GM21367 (cell line): ENCODE data around the gene MYH15.

Experiments used
- ATAC-seq: cut with Tn5 transposase; IDR thresholded peaks from one replicate; pipeline ENCODE4 v1.9.1; 2021; ENCODE audit not compliant: unreplicated experiment

The MYH15 gene

DNA sequence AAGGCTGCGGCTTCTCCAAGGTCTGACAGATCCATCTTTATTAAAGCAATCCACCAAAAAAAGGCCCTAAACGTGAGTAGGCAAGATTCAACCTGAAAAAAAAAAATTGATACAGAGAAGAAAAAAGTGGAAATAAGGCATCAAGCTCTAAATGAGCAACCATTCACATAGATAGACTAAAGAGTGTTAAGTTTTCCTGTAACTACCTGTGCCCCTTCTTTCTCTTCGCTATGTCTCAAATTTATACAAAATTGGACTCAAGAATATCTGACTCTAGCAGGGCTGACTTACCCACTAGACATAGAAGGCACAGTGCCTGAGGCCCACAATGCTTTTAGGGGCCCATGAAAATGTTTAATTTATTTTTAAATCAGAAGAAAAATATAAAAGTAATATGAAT is at the start of gene MYH15:
Gene MYH15, minus strand, starts transcription at position 101 of the 400 bp plus-strand sequence. Its CDS starts 66 bp downstream, at position 35.
- no peak for ATAC-seq

DNA sequence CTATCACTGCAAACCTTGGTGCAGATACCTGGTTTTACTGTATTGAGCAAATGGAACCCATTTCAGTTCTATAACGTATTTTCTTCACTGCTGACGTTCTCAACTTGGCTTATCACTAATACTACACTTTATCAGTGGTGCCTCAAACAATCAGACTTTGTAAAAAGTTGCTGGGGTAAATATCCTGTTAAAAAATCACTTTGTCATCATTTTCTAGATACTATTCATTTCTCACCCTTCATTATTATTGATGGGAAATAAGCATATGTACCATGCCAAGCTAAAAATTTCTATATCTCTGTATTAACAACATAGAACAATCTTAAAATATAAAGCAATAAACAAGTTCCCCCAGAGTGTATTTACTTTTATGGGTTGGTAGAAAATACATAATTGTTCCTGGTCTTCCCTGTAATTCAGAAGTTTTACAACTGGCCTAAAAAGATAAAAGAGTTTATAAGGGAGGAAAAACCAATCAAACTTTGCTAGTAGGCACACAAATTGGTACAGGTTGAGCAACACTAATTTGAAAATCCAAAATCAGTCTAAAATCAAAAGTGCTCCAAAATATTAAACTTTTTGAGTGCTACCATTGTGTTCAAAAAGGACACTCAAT is 45.7 kb upstream of the MYH15 start:
- no peak for ATAC-seq

DNA sequence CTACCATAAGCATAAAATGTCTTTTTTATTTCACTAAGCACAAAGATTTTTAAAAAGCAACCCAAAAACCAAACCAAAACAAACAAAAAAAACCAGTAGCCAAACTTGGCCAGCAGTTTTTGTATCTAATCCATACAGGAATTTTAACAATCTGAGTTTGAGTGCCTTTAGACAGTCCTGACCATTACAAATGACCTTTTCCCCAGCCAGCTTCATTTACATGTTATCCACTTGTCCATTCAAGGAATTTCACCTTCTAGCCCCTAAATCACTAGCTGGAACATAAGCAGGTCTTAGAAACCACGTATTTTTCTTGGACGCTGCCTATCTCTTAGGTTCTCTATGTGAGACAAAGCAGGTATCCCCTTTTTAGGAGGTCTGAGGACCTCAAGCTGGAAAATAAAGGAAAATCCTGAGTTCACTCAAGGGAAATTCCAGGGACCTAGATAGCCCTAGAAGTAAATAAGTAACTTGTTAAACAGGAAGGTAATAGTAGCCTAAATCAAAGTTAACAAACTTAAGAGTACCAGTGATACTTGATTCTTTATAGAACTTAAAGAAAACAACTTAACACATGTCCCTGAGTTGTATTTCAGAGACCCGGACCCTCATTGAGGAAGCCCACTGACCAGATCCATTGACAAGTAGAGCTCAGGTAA is 44.6 kb upstream of the MYH15 start:
- ATAC-seq, result no peak

DNA sequence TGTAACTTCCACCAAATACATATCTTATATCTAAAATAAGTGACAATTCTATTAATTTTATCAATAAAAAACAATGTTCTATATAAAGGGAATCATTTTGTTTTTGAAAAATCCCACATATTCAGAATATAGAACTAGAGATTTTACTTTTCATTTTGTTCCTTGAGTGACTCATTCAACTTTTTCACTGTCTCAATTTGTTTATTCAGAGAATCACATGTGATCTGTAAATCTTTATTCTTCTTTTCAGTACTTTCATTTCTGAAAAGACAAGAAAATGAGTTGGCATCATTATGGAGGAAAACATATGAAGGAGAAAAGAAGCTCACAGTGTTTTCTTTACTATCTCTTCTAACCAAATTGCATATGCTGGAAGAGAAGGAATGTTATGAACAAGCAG is 43.8 kb upstream of the MYH15 start:
- ATAC-seq, result no peak

DNA sequence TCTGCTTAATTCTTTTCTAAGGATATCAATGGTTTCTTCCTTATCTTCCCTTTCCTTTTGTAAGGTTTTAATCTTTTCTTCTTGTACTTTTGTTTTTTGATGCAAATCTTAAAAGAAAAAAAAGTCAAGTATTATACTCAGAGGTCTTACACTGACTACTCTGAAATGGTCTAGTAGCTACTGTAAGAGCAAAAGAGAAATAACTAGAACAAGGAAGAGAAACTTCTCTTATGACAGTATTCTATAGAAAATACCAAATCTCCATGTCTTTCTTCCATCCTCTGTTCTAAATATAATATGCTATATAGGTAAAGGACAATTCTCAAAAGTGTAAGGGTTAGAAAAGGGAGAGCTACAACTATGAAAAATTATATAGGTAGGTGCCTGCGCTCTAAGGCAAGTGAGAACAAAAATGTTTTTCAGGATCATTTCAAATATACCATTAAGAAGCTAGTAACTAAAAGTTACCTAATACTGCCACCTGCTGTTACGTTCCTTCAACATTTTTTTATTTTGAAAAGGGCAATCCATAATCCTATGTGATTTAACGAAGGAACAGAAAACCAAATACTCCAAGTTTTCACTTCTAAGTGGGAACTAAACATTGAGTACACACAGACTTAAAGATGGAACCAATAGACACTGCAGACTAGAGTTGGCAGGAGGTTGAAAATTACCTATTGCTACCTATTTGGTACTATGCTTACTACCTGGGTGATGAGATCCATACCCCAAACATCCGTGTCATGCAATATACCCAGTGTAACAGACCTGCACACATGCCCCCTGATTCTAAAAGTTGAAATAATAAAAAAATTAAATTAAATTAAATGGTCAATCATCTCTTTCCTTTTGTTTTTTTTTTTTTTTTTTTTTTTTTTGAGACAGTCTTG is 42.1 kb upstream of the MYH15 start:
- ATAC-seq, result no peak

DNA sequence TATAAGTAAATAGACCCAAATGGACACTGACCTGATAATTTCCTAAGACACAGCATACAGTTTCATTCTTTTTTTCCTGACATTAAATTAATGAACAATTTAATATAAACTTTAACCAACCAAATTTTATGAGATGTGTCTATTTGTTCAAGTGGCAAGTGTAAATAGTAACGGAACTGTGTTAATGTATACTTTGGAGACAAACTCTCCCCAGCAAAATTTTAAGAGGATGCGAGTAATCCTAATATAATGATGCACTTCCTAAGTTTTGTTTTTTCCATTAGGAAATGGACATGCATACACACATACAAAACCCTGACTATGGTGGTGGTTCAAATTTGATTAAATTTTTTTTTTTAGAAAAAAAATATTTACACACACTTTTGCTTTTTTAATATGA is 38.5 kb upstream of the MYH15 start:
- ATAC-seq, result no peak

DNA sequence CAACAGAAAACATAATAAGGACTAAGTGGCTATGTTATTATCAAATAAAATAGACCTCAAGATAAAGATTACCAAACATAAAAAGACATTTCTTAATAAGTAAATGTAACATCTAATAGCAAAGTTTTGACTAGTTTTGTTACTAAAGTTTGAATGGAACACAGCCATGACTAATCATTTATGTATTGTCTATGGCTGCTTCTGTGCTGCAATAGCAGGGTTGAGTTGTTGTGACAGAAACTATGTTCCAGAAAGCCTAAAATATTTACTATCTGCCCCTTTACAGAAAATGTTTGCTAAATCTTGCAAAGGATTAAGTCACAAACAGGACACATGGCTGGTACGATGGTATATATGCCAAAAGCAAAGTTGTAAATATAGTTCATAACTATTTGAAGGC is 37.9 kb upstream of the MYH15 start:
- no peak for ATAC-seq

DNA sequence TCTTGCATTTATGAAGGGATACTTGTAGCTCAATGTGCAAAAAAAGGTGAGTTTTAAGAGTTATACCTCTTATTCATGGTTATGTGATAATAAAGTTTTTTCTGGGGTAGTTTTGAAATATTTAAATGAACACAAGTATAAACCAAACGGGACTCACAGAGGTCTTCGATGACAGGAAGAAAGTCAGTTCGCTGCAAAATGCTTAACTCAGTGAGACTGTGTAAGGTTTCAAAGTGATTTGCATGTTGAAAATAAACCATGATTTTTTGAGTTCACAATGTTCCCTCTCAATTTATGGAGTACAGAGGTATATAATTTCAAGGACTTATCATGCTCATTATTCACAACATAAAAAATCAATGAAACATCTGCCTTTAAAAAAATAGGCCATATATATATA is 36.3 kb upstream of the MYH15 start:
- no peak for ATAC-seq

DNA sequence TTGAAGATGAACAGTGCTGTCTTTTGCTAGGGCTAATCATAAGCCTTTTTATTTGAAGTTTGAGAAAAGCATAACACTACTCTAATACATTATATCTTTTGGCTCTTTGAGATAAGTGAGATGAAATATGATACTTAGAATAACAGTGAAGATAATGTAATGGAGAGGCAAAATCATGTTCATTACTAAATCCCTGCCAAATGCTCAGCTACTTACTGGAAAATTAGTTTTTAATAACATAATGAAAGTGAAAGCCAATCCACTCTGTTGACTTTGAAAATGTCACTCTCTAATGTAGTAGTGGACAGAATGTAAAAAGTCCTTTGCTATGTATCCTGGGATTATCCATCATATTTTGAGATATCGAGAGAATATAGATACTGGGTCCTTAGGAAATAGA is 35.9 kb upstream of the MYH15 start:
- no peak for ATAC-seq

DNA sequence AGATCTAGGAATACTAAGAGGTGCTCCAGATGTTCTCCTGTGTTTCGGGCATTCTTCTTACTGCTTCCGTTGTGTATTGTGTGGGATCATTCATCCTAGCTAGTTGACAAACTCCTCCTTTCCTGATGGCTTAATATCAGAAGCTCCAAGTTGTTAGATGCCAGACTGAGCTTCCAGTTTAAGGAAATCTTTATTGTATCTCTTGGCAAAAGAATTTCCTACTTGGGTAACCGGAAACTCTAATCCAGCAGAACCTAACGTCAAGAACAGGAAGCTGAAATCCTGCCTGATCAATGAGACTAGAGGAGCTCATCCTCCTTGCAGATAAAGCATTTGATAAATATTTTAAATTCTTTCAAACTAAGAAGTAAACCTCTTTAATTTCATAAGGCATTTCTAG is 27.7 kb upstream of the MYH15 start:
- ATAC-seq, result no peak

DNA sequence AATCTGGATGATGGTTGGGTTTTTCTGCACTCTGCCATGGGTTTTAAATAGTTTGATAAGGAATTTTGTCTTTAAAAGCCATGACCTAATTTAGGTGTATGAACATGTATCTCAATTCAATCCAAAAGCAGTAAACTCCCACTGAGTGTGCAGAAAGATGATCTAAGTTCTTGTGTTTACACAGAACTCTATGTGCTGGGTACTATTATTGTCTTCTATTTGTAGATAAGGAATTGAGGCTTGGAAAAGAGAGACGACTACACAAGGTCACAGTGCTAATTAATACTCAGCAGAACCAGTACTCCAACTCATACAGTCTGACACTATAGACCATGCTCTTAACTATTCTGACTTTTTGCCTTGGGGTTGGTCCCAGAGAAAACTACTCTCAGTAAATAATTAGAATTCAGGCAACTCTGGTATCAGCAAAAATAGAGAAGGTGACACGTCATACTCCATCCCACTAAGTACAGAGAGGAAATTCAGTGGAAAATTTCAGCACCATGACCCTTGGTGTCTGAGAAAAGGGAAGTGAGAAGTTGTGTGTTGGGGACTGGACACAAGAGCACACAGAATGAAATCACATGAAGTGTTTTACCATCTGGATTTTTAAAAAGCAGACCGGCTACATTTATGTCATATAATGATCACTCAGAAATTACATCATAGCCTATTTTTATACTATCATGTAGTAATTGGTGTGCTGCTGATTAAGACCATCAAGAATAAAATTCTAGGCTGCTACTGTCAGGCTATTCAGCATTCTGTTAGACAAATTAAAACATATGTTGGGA is 18.3 kb upstream of the MYH15 start:
- ATAC-seq, result peak; percentile 93

DNA sequence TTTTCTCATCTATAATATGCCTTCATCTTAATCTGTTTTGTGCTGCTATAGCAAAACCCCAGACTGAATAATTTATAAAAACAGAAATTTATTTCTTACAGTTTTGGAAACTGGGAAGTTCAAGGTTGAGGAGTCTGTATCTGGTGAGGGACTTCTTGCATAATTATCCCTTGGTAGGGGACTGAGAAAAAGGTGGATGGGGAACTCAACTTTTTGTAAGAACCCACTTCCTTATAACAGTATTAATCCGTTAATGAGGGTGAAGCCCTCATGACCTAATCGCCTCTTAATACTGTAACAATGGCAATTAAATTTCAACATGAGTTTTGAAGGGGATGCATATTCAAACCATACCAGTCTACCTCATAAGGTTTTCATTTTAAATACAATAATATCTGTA is 17.4 kb upstream of the MYH15 start:
- ATAC-seq, result no peak

DNA sequence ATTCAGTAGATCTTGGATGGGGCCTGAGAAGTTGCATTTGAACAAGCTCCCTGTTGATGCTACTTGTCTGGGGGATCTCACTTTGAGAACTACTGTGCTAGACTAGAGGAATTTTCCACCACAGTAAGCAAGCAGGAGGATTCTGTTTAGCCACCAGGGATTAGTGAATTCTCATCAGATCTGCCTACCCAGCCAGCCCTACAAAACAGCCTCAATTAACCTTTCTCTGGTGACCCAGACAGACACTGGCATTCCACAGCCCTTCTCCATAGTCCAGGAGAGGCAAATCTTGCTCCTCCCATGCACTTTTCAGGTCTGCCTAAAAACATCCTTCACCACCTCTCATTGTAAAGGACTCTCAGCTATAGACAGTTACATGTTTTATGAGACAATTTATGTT is 16.7 kb upstream of the MYH15 start:
- ATAC-seq, result no peak

DNA sequence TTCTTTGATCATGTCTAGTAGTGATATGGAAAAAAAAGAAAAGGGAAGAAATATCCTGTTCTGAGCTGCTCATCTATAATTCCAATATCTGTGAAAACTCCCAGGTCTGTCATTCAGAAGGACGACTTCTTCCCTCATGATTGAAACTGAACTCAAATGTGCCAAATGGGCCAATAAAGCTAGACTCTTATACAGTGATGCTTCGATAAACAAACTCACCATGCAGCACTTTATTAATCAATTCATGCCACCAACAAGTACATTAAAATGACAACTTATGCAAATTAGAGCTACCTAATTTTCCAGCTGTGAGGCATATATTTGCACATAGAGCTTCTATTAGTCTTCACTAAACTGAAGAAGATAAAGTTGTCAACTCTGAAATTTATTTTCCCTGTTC is 15.6 kb upstream of the MYH15 start:
- ATAC-seq, result no peak

DNA sequence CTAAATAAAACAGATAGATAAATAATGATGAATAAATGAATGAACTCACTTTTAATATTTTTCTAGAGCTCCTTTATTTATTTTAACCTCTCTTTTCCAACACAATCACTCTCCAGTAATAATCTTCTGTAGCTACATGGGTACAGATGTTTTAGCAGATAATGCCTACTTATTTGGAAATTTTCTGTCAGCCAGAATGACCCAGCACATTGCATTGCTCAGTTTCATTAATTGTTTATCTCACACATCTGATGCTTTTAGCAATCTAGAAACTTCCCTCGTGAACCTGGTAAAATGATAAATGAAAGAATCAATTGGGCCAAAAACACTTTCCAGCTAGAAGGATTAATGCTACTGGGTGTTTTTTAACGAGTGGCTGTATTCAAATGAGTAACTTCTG is 14.9 kb upstream of the MYH15 start:
- ATAC-seq, result no peak

DNA sequence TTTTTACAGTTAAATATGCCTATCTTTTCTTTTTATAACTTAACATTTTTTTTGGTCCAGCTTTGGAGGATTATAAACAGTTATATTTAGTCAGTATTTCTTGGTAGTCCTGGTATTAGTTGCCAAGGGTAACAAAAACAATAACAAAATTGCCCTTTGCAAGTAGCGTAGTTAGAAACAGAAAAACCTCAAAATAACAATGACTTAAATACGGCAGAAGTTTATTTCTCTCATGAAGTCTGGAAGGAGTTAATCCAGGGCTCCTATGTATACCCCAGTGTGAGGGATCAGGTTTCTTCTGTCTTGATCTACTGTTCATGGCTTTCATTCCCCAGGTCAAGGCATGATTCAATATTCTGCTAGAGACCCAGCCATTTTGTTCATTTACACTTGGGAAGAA is 14.1 kb upstream of the MYH15 start:
- no peak for ATAC-seq

DNA sequence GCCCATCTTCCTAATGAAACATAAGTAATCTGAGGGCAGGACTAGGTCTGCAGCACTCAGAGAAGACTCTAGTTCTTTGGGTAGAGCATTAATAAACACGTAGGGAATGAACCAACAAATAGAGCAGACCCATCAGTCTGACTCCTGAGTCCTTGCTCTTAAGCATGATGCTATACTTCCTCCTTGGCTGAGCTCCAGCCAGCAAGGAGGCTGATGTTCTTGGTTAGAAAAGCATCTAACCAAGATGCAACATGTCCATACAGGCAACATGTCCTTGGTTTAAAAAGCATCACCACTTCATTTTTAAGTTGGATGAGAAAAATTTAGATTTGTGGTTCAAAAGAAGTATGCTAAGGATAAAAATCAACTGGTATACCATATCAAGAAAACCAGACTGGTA is 8.5 kb upstream of the MYH15 start:
- no peak for ATAC-seq

DNA sequence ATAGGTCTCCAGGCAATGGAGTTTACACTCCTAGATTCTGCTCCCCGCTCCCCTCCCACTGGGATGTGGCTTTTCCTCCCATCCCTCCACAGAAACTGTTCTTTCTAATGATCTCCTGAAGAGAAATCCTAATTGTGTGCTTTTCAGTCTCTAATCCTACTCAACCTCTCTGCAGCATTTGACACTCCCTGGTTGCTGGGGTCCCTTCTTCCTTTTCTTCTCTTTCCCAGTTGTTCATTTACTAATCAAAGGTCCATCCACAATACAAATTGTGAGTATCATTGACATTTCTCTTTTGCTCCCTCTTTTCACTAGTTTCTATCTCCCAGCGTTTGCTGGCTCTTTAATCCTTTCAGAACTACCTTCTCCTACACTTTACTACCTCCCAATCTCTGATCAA is 6.5 kb upstream of the MYH15 start:
- no peak for ATAC-seq

DNA sequence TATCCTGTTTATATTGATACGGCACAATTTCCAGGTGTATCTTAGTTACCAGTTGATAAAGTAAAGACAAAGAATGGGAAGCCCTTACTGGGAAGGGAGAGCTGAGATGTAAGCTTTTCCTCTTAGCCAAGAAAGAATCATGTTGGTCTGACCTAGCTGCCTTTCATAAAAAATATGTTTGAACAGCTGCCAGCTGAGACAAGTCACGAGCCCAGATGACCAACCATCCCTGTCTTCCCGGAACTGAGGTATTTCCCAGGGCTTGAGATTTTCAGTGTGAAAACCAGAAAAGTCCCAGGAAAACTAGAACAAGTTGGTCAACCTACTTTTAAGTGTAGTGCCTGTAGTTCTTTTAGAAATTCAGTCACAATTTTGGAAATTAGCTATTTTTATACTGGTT is 3.6 kb upstream of the MYH15 start:
- no peak for ATAC-seq

DNA sequence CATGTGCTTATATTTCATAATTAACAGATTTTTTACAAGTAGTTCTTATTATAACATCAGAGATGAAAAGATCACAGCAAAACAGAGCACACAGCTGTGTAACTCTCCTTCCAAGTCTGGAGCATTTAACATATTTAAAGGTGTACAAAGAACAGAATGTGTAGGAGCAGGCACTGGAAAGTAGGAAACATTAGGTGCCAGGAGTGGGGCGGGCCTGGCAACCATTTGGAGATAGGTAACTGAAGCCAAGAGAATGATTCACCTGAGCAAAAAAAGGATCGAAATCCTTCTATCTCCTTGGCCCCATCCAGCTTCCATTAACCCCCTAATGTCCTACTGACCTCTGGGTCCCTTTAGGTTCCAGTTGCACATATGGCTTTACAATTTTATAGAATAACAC is 2.3 kb upstream of the MYH15 start:
- ATAC-seq, result no peak

DNA sequence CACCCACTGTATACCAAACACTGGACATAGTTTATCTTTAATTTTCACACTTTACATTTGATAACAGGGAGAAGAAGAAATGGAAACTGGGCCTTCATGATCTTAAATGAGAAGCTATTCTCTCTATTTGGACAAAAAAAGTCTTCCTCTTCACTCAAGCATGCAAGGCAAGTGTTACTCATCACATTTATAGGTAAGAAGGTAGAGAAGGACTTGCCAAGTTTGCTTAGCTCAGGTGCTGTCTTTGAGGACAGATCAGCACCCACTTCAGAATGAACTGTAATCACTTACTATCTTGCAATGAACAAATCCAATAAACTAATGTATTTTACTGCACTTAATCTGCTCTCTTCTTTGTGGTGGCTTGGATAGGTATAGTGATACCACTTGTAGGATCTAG is 1.1 kb upstream of the MYH15 start:
- ATAC-seq, result no peak
